NCI-H2196 (cell line): ENCODE measurements around the gene NGFR.
"Not testable (repeated sequence)": the region's sequence is repeated elsewhere in the genome, so short reads cannot be mapped to it uniquely, and the experiment has no call there.

Experiments used
- DNase-seq: peaks from one replicate; lab custom pipeline; 2025; ENCODE audit not compliant: unreplicated experiment; lab: John Stamatoyannopoulos, UW

Gene NGFR

GRCh38 chr17:49545007-49545660 is 50.0 kb downstream of the NGFR start:
- no peak for DNase-seq

- no peak for DNase-seq
These were observed 50.9 kb downstream of the NGFR start for GRCh38 chr17:49545806-49546545.

DNA sequence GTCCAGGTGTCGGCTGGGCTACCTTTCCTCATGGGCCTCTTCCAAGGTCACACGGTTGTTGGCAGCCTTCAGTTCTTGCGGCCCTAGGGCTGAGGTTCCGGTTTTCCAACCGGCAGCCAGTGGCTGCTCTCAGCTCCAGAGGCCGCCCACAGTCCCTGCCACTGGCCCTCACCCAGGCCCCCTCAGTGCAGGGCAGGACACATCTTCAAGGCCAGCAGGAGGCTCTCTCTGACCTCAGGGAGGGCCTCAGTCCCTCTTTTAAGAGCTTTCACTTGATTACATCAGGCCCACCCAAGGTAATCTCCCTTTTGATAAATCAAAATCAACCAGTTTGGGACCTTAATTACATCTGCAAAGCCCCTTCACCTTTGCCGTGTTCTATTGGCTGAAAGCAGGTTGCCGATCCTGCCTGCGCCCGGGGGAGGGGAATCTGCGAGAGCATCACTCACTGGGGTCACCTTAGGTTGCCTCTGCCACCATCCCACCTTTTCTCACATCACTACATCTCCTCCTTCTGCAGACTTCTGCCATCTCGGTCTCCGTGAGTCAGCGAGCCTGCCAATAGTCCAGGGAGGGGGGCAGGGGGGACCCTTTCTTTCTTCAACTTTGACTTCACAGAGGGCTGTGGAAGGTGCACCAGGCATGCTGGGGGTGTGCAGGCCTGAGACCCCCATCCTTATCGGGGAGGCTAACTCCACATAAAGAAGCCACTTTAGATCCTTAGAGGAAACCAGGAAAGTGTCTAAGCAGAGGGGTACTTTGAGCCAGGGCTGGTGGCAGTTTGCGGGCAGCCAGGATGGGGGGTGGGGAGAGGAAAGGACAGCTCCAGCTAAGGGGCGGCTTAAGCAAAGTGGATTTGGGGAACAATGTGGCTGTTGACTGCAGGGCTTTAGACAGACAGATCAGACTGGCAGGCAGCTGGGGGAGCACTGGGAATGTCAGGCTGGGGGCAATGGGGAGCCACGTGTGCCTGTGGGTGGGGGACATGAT is 51.7 kb downstream of the NGFR start:
- no peak for DNase-seq

DNA sequence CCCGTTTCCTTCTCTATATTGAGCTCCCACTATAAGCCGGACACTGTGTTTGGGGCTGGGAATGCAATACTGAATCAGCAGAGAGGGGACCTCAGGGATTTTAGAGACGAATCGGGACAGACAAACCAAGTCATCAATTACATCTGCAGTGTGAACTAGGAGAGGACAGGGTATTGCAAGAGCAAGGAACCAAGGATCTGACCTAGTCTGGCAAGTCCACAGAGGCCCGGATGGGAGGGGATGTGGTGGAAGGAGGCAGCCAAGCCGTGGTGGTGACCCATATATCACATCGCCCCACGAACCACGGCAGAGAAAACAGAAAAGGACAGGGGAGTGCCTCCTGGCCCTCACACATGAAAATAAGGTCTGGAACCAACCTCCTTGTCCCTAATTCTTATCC is 52.5 kb downstream of the NGFR start:
- no peak for DNase-seq

DNA sequence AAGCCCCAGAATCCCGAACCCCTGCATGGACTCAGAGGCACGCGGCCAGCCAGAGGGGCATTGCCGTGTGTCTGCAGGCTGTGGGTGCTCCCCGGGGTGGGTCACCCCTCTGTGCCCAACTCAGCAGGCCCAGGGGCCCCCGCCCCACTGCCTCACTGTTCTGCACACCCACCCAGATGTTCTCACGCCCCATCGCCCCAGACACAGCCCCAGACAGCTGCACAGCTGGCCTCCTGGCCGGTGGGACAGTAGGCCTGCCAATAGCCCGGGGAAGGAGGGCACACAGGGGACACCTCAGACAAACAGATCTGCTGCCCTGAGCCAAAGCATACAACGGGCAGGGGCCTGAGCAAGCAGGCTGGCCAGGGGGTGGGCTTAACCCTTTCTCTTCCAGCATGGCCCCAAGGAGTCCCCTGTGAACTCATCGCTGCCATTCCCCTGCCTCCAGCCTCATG is 53.0 kb downstream of the NGFR start:
- no peak for DNase-seq

DNA sequence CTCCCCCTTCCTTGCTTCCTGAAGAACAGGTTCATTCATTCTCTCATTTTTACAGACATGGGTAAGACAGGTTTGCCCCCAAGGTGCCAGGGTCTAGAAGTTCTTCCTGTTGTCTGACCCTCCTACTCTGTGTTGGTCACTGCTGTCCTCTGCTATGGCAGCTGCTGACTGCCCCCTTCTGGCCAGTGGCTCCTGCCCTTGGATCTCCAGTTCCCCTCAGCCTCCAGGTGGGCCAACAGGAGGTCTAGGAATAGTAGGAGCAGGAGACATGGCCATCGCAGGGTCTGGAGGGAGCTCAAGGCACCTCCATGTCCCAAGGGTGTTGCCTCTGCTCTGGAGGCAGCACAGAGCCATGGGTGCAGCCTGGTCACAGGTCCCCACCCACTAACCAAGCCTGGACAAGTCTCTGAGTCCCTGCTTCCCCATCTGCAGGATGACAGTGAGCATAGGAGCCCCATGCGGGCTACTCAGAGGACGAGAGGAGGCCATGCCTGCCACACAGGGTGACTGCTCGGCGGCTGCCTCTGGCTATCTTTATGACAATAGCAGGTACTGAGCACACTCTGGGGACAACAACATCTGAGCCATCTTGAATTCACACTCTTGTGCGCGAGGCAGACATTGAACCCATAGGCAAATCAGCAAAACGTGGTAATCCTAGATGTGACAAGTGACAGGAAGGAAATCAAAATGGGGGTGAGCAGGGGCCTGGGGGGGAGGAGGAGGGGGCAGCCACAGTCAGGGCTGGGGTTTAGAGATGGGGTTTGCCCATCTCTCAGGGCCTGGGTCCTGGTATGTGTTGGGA is 53.6 kb downstream of the NGFR start:
- DNase-seq = peak; percentile 75

- DNase-seq = no peak
These were observed 54.2 kb downstream of the NGFR start for GRCh38 chr17:49549311-49549605.

DNA sequence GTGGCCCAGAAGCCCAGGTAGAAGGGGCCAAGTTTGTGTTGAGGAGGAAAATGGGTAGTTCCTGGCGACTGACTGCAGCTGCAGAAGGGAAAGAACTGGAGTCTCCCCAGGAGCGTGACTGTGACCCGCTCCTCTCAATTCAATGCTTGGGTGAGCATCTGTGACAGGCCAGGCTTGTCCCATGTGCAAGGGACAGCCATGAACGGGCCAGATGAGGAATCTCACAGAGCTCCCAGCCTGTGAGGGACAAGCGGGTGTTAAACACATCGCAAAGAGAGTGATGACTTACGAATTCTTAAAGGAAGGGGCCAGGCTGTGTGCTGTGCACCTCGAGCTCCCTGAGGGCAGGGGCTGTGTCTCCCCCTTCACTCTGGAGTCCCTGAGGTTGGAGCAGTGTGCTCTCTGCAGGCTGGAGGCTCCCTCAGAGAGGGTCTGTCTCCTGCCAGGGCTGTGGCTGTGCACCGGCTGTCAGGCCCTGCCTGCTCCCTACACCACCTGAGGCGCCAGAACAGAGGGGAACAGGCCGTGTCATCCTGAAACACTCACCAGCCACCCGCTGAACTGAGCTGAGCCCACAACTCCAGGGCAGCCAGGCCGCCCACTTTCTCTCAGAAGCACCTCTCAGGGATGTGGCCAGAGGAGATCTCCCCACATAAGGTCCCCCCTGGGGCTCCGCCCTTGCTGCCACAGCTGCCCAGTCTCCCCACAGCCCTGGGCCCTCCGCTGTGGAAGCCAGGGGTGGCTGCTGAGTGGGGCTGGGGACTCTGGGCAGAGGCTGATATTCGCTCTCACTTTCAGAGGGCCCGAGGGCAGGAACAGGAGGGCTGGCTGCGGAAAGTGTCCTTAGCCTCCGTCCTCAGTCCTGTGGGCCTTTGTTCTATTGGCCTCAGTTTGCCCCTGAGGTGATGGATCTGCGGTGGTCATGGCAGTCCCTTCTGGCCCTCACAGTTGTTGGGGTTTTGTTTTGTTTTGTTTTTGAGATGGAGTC is 54.9 kb downstream of the NGFR start:
- no peak for DNase-seq

DNA sequence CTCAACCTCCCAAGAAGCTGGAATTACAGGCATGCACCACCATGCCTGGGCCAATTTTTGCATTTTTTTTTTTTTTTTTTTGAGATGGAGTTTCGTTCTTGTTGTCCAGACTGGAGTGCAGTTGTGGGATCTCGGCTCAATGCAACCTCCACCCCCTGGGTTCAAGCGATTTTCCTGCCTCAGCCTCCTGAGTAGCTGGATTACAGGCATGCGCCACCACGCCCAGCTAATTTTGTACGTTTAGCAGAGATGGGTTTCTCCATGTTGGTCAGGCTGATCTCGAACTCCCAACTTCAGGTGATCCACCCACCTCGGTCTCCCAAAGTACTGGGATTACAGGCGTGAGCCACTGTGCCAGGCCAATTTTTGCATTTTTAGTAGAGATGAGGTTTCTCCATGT is 55.7 kb downstream of the NGFR start:
- DNase-seq = not testable (repeated sequence)

DNA sequence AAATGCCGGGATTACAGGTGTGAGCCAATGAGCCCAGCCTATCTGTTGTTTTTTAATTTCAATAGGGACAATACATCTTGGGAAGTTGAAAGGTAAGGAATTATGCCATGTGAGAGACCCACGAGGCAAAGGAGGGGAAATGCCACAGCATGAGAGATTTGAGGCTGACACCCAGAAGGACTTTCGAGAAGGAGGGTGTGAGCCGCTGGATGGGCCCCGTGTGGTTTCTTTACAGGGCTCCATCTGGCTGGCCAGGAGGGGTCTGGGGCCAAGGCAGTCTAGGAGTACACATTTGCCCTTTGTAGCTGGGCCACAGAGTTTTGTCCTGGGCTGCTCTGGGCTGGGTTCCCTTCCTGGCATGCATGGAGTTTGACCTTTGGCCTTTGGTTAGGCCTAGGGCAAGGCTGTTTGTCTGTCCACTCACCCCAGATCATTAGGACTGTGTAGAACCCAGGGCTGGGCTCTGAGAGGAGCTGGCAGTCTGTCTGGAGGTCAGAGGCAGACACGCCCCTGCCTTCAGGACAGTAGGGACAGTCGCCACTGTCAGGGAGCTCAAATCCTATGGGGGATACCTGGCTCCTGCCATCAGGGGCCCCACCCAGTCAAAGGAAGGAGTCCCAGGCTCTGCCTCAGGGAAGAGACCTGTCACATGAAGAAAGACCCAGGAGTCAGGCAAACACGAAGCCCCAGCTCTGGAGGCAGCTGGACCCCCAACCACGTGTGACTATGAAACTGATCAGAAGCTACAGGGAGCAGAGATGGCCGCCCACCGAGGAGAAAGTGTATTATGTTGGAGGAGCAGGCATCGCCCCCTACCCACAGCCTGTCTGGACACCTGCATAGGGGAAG is 56.4 kb downstream of the NGFR start:
- DNase-seq = no peak

- DNase-seq = no peak
These were observed 57.1 kb downstream of the NGFR start for GRCh38 chr17:49552070-49552751.

- DNase-seq = no peak
These were observed 58.7 kb downstream of the NGFR start for GRCh38 chr17:49553676-49554335.

GRCh38 chr17:49554694-49555494 is 59.8 kb downstream of the NGFR start:
- DNase-seq = no peak

DNA sequence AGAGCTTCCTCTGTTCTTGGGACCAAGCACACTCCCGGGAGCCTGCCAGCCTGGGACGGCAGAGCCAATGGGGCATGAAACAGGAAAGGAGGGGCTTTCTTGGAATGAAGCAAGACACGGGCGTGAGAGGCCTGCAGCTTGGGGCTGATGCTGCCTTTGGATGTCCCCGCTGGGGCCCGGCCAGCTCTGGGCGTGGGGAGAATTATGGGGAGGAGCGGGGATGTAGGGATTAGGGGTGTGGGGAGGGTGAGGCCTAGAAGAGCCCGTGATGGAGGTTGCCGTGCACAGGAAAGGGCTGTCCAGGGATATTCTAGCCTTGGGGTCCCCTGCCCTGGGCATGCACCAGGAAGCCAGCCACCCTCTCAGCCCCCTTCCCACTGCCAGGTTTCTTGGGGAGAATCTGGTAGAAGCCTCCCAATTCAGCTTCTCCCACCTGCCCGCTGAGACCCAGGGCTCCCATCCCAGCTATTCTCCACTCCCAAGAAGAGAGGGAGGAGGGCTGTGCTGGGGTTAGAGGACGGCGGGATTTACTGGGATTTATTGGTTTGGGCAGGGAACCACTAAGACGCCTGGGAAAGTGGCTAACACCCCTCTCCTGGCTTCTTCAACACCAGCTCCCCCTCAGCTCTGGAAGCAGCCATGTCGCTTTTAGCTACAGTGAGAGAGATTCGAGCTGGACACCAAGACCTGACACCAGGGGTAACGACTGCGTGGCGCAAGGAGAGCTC is 60.6 kb downstream of the NGFR start:
- no peak for DNase-seq

DNA sequence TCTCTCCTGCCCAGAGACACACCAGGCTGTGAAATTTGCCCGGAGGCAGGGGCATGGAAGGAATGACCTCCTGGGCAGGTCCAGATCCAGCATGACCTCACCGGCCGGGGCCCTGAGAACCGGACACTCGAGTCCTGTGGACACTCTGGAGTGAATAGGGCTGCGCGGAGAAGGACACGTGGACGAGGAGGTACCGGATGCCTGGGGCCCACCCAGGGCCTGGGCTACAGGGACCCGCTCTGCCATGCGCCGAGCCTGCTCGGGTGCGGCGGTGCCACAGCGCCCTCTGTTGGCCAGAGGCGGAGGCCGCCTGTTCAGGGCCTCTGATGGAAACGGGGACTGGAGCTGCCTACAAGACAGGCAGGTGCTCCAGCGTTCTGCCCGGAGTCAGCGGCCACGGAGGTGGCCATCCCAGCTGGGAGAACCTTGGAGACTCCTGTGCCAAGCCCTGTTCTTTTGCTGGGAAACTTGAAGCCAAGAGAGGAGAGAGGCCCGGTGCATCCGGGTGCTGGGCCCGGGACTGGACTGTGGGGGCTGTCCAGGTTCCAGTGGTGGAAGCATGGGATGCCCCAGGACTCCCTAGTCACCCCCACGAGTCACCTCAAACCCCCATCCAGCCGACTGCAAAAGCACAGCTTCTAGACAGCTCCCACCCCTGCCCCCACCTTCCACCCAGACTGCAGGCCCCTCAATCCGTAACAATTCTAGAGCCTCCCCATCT is 61.3 kb downstream of the NGFR start:
- peak; percentile 83 for DNase-seq
